ENCODE results near the gene SUN5. TPM values are rescaled to one million over a fixed set of nuclear protein-coding genes. Genes with fewer than 3 reads are reported as not detected.

Gene SUN5
- total and polyA plus RNA-seq, 2 donors (not counting 3 experiments of a cell fraction or from before 2014, with no cell fraction given) = not detected

GRCh38 chr20:33042430-33042829 is 38.2 kb upstream of the SUN5 start:
- Histone ChIP-seq H2AFZ (ENCODE audit: low read depth, low read length) (no peak overlapping the region), H4K20me1 (replicated peaks; ENCODE audit: control insufficient read depth, extremely low read depth, insufficient read depth, low read length) (no peaks in the 10 kb centered on the region), H3K4me3 (replicated peaks in 1 of 3; ENCODE audit: insufficient read depth in 1 of 3, low read depth in 1 of 3, low read length in 3 of 3) (no peak overlapping the region), H3K9ac (replicated peaks; ENCODE audit: extremely low read depth, insufficient read depth, low read length) (no peak overlapping the region), H3K36me3 (ENCODE audit: control insufficient read depth in 2 of 2, extremely low read depth in 1 of 2, insufficient read depth in 2 of 2, low read length in 2 of 2) (no peaks in the 10 kb centered on the region), H3K79me2 (ENCODE audit: control insufficient read depth, insufficient read depth, low read length) (no peaks in the 10 kb centered on the region), H3K9me1 (replicated peaks; ENCODE audit: control insufficient read depth, extremely low read depth, insufficient read depth, low read length) (no peaks in the 10 kb centered on the region), H3K27me3 (ENCODE audit: control insufficient read depth in 2 of 2, insufficient read depth in 2 of 2, low read length in 2 of 2) (no peaks in the 10 kb centered on the region), H3K27ac (ENCODE audit: insufficient read depth, low read depth, low read length) (no peak overlapping the region), H3K9me3 (replicated peaks; ENCODE audit: control insufficient read depth, insufficient read depth, low read length) (no peaks in the 10 kb centered on the region), H3K4me2 (ENCODE audit: insufficient read depth, low read length) (no peak overlapping the region), H3K4me1 (ENCODE audit: control insufficient read depth, extremely low read depth, insufficient read depth, low read length) (no peaks in the 10 kb centered on the region)
- DNase-seq (ENCODE audit: low read depth, low spot score) (no peak), FAIRE-seq (no peak)
- ChIA-PET POLR2A (no interaction called here), CTCF (interaction anchor here (1.6 kb wide), 1 partner anchor 9 kb away, joined by 3 read pairs; no protein-coding TSS in a partner anchor)
- dilution Hi-C loops (cut with MboI; ENCODE audit: extremely low pct_ligation_motif_present, low sequenced_read_pairs) = no loop called here
- intact Hi-C loops (cut with micrococcal nuclease) = no loop called here
- no peak for TF ChIP-seq FOS (IDR thresholded peaks at IDR 0.05; ENCODE audit: borderline replicate concordance, insufficient read depth, low read length)
- no peak for TF ChIP-seq EZH2 (IDR thresholded peaks at IDR 0.05; ENCODE audit: borderline replicate concordance, low read depth, low read length, severe bottlenecking)
- TF ChIP-seq, protein P1, sequence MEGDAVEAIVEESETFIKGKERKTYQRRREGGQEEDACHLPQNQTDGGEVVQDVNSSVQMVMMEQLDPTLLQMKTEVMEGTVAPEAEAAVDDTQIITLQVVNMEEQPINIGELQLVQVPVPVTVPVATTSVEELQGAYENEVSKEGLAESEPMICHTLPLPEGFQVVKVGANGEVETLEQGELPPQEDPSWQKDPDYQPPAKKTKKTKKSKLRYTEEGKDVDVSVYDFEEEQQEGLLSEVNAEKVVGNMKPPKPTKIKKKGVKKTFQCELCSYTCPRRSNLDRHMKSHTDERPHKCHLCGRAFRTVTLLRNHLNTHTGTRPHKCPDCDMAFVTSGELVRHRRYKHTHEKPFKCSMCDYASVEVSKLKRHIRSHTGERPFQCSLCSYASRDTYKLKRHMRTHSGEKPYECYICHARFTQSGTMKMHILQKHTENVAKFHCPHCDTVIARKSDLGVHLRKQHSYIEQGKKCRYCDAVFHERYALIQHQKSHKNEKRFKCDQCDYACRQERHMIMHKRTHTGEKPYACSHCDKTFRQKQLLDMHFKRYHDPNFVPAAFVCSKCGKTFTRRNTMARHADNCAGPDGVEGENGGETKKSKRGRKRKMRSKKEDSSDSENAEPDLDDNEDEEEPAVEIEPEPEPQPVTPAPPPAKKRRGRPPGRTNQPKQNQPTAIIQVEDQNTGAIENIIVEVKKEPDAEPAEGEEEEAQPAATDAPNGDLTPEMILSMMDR (IDR thresholded peaks at IDR 0.05; ENCODE audit: extremely low read depth in 1 of 2, insufficient read depth in 1 of 2, low read depth in 1 of 2, low read length in 2 of 2) = no peak
- TF ChIP-seq POLR2A (IDR thresholded peaks at IDR 0.05; ENCODE audit: low read depth, low read length) = no peak
- no peak for TF ChIP-seq MYC (IDR thresholded peaks at IDR 0.05; ENCODE audit: low read depth, low read length)
- no peak for TF ChIP-seq JUN (IDR thresholded peaks at IDR 0.05; ENCODE audit: borderline replicate concordance, insufficient read depth, insufficient read length, low read depth)
- TF ChIP-seq GATA2 (IDR thresholded peaks at IDR 0.05; ENCODE audit: insufficient read depth, insufficient read length, low read depth, low read length) = no peak
- TF ChIP-seq POLR2AphosphoS5 (IDR thresholded peaks at IDR 0.05; ENCODE audit: insufficient read depth, low read depth, low read length) = no peak
- no peak for TF ChIP-seq MAX (IDR thresholded peaks at IDR 0.05; ENCODE audit: insufficient read depth, insufficient read length)
- BruUV-seq (replicated peaks) = no TSS peak
